NCI-H2196 (cell line): ENCODE data around the gene GJC1.
"Not testable (repeated sequence)": the region's sequence is repeated elsewhere in the genome, so short reads cannot be mapped to it uniquely, and the experiment has no call there.

Experiments used
- DNase-seq: peaks from one replicate; lab custom pipeline; 2025; ENCODE audit not compliant: unreplicated experiment; lab: John Stamatoyannopoulos, UW

GJC1 gene

DNA sequence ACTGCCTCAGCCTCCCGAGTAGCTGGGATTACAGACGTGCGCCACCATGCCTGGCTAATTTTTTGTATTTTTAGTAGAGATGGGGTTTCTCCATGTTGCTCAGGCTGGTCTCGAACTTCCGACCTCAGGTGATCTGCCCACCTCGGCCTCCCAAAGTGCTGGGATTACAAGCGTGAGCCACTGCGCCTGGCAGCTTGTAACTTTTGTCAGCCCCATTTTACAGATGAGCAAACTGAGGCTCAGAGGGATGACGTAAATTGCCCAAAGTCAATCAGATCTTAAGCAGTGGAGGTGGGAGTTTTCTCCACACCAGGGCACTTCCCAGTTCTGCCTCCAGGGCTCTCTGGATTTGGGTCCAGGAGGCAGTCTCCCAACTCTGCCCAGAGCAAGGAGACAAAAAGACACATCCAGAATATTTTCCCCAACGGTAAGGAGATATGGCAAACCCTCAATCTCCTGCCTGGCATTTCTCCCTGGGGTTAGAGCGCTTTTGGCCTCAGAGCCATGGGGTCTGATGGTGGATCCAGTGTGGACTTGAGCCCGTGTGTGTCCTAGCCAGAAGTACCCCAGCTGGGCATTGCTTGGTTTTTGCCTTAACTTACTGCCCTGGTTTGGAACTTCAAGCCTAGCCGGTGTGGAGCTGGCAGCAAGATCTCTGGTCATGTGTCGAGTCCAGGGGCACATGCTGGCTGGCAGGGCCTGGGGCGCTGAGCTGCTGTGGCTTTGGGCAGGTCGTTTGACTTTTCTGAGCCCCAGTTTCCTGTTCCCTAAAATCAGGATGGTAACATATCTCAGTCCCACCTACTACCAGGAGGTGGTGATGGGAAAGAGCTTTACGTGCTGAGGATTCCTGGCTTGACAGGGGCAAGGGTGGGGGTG, 67.9 kb downstream of the GJC1 start:
- DNase-seq: no peak

DNA sequence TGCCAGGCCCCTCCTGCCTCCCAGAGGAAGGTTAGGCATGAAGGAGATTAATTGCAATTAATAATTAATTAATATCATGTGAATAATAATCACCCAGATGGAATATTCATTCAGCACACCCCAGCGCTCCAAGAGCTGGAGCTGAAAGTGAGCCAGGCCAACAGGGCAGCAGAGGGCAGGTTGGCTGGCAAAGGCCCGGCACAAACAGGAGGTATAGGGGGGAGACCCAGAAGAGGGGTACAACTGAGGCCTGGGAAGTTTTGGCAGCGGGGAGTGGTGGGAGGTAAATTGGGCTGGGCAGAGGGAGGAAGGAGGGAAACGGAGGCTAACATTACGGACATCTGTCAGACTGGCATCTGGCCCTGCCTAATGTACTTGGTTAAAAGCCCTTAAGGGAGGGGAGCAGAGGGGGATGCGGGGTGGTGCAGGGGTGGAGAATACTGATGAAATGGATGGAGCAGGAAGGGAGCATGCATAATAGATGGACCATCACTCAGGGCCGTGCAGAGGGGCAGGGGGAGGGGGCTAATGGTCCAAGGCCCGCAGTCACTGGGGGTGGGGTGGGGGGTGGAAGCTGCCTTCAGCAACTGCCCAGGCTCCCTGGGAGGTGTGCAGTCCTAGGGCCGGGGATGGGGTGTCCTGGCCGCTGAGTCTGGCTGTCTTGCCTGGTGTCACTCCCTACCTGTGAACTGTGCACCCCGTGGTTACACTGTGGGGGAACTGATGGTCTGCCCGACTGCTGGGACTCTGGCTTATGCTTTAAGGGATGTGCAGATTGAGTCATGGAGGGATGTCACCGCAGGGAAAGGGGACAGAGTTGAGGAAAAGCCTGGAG, 69.4 kb downstream of the GJC1 start:
- DNase-seq: no peak

DNA sequence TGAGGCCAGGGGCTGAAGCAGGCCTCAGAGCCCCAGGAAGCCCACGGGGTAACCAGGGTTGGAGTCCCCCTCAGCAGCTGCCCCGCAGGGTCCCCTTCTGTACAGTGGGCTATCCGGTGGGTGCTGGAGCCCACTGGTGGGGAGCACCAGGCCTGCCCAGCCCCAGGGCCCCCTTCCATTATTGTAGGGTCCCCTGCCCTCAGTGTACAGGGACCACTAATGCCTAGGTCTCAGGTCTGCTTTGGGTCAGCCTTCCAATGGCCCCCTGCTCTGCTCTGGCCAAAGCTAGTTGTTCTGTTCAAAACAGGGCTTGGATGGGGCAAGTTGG, 70.2 kb downstream of the GJC1 start:
- no peak for DNase-seq

DNA sequence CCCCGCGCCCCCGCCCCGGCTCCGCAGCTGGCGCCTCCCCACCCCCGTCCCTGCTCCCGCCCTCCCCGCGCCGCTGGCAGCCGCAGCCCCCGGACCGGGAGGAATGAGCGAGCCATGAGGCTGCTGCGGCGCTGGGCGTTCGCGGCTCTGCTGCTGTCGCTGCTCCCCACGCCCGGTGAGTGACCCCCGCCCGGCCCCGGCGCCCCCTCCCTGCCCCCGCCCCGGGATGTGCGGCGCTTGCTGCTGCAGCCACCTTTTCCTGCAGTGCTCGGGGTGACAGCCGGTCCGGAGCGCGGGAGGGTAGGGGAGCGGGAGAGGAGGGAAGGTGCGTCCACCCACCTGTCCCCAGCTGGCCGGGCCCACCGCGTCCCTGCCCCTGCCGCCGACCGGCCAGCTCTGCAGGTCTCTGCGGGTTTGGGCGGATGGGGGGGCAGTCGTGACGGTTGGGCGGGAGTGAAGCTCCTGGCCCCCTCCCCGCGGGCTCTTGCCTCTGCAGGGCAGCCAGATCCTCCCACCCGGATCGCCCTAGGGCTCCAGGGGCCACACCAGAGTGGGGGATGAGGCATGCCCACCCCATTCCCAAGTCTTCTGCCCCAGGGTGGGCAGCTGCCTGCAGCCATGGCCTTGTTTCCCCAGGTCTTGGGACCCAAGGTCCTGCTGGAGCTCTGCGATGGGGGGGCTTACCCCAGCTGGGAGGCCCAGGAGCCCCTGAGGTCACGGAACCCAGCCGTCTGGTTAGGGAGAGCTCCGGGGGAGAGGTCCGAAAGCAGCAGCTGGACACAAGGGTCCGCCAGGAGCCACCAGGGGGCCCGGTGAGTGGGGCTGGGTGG, 70.8 kb downstream of the GJC1 start:
- no peak for DNase-seq

DNA sequence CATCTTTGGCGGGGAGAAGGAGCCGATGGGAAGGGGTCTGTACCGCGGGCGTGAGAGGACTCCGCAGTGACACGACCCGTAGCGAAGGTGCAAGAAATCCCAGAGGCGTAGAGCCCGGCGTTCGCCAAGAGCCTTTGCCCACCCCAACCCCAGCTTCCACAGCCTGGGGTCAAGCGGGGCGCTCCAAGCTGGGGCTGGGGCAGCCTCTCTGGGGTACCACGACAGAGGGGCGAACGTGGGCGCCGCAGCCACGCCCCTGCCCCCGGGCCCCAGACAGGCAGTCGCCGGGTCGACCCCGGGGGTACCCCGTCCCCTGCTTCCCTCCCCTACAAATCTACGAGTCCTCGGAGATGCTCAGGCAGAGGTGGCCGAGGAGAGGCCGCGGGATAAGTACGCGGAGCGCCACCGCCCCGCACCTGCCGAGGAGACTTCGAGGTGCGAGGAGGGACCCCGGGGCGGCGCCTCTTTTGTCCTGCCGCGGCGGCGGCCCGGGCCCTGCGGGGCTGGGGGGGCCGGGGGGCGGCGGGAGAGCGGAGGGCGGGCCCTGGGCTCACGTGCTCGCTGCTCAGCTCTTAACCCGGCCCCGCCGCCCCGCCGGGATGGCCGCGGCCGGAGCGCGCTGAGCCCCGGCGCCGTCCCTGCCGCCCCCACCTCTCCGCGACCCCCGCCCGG, 71.5 kb downstream of the GJC1 start, which contains the start of gene ADAM11:
Gene ADAM11 (plus strand): TSS at position 575 of the 672 bp plus-strand sequence. CDS start 212 bp downstream, outside the sequence.
- no peak for DNase-seq

DNA sequence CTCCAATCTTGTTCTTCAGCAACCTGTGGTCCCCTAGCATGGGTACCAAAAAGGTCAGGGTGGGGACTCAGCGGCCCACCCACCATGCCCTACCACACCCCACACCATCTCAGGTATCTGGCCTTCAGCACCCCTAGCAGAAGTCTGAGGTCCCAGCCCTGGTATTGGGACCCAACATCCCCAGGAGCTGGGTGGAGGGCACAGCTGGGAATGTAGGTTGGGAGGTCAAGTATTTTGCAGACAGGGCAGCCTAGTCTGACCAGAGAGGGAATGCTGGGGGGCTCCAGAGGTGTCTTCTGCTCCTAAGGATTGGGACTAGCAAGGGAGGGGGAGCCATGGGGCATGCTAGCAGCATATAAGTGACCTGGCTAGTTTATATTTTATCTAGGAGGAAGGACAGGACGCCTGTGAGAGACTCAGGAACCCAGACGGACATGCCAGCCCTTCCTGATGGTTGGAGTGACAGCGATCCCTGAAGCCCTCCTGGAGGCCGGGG, 72.1 kb downstream of the GJC1 start:
- DNase-seq: no peak

DNA sequence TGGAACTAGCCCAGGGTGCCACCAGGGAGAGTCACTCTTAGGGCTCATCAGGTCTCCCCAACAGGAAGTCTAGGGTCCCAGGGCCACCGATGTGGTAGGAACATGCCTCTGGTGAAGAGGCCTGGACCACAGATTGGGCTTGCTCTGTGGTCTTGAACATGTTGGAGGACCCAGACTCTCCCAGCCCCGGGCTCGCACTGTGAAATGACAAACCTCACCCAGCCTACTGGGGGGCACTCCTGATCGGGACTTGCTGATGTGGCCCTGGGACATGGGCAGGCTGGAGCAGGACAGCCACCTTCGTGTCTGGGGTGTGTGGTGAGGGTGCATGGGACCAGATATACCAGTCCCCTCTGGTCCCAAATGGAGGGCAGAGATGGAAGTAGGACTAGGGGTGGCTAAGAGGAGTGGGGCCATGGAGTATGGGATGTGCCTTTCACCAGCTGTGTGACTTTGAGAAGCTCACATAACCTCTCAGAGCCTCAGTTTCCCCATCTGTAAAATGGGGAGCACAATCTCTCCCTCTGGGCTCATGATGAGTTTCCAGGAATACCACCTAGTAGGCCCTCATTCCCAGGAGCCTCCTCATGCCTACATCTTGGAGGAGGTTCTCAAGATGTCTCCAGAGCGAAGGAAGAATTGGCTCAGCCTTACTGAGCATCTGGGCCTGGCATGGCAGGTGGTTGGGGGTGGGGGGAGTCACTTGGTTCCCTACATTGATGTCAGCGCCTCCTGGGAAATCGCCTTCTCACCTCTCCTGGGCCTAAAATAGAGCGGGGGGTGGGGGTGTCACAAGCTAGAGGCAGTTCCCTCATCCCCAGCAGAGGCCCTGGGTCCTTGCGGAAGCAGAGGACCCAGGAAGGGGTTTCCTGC, 72.8 kb downstream of the GJC1 start:
- no peak for DNase-seq

DNA sequence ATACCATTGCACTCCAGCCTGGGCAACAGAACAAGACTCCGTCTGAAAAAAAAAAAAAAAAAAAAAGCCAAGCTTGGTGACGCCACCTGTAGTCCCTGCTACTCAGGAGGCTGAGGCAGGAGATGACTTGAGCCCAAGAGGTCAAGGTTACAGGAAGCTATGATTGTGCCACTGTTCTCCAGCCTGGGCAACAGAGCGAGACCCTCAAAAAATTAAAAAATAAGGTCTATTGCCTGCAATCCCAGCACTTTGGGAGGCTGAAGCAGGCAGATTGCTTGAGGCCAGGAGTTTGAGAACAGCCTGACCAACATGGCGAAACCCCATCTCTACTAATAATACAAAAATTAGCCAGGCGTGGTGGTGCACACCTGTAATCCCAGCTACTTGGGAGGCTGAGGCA, 74.9 kb downstream of the GJC1 start:
- not testable (repeated sequence) for DNase-seq

DNA sequence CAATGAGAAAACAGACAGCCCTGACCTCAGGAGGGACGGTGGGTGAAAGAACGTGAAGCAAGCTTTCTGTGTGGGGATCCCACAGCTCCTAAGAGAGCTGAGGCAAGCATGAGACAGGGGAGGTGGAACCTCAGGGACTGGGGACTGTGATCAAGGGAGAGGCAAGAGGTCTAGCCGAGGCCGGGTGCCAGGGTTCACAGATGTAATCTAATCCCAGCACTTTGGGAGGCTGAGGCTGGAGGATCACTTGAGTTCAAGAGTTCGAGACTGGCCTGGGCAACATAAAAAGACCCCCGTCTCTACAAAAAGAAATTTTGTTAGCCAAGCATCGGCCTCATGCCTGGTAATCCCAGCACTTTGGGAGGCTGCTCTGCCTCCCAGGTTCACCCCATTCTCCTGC, 75.8 kb downstream of the GJC1 start:
- DNase-seq: no peak

DNA sequence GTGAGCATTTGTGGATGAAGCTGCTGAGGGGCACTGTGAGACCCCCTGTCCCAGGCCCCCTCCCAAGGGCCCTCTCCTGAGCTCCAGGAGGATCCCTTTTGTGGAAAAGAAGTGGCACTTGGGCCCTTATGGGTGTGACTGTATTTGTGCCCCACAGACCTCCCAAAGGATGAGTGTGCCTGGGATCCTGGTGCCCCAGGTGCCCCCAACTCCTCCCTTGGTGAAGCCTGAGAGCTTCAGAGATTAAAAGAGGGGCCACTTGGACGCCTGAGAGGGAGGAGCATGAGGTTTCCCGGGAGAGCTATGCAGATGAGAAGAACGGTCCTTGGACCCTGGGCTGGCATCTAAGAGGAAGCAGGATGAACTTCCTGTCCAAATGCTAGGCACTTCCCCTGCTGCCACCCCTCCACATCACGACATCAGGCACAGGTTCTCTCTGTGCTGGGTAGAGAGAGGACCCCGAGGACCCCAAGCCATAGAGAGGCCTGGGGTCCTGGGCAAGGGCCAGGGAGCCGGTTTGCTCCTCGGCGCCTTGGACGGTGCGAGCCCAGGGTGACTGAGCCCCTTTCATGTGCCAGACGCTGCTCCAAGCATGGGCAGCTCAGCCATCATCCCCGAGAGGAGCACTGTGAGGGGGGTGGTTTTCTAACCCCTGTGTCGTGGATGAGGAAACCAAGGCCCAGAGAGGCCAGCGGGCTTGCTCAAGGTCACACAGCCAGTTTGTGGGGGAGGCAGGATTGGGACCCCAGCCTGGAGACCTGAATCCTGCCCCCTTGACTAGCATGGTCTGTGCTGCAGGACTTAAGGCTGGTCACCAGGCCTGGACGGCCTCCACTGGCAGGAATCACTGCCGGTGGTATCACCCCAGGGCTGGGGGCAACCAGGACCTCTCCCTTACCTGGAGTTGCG, 76.9 kb downstream of the GJC1 start:
- DNase-seq: no peak

DNA sequence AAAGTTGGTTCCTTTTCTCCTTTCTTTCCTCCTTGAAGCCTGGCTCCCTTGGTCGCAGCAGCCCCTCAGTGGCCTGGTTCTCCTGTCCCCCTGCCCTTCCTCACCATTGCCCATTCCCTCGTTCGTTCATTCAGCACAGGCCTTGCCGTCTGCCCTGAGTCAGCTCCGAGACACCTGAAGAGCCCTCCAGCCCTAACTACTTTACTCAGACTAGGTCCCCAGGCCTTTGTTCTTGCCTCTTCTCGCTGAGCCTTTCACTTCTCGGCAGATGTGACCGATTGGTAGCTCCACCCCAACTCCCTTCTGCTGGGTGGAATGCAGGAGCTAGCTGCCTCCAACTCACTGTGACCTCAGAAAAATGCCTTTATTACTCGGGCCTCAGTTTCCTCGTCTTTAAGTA, 78.3 kb downstream of the GJC1 start:
- DNase-seq: no peak

DNA sequence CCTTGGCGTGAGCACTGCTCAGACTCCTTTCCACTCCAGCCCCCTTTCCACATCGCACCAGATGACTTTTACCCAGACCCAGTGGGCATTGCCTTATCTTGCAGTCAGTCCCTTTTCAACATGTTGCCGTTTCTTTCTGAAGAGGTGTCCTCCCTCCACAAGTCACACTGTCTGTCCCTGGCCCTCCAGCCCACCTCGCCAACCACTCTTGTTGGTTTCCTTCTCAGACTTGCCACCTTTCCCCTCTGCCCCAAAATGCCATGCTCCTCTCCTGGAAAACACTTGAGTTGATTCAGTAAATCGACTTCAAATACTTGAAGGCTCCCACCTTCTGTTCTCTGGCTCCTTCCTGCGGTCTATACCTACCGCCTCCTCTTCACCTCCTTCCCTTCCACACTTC, 78.8 kb downstream of the GJC1 start:
- no peak for DNase-seq

DNA sequence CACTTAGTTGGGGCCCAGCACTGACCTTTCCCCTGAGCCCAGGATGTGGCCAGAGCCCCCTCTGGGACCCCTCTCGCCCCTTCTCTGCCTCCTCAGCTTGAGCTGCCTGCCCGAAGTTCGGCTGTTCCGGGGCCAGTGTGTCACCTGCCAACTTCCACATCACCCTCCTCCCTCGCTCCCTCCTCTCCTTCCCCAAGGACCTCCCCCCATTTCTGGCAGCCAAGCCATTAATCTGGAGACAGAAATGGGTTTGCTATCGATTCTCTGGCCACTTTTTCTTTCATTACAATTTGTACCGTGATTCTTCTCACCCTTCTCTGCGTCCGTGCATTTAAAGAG, 80.1 kb downstream of the GJC1 start:
- no peak for DNase-seq

DNA sequence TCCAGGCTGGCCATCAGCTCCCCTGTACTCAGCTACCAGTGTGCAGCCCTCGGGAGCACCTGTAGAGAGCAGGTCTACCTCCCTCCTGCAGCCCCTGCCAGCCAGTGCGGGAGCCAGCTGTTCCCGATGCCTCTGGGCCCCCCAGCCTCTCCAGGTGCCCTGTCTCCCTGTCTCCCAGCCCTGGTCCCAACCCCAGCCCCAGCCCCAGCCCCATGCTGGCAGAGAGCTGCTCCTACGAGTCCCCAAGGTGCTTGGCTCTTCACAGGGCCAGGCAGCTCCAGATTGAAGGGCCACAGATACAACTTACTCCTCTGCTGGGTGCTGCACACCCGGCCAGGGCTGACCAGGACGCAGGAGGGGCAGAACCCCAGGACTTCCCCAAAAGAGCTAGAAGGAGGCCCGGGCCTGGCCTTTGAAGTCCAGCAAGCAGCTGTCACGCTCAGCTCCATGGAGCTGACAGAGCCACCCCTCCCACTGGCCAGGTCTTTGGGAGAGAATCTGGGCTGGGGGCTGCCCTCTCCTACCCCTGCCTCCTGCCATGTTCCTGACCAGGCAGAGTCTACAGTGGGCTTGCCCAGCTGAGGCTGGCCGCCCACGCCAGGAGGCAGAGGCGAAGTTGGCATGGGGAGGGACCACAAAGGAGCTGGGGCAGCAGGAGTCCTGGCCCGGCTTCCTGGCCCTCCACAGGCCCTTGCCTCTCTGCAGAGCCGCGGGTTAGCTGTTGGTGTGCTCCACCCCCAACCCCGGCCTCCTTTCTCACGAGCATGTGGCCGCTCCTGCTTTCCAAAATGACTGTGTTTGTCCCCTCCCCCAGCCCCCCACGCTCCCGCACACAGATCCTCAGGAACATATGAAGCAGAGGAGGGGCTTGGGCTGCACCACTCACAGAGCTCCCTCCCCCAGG, 80.8 kb downstream of the GJC1 start:
- no peak for DNase-seq
